PC-9 (cell line): ENCODE measurements around the gene NUDT6. TPM values are rescaled to one million over a fixed set of nuclear protein-coding genes. Genes with fewer than 3 reads are reported as not detected.

ENCODE experiments used
- BruUV-seq: library from RNA; stranded (reverse); fragments of 400-500 nt; replicated peaks from 2 replicates; lab custom pipeline; 2021; lab: Mats Ljungman, UMichigan
- CTCF ChIA-PET: fragments of 300-600 bp; sonication (Branson Sonifier 250); formaldehyde crosslinking; loops from one replicate; lab custom pipeline; 2022; ENCODE audit warnings: antibody characterized with exemption; lab: Charles Lee
- POLR2A ChIA-PET: fragments of 300-600 bp; sonication (Branson Sonifier 250); formaldehyde crosslinking; loops from one replicate; lab custom pipeline; 2022; ENCODE audit warnings: antibody characterized with exemption; ENCODE audit not compliant: unreplicated experiment; lab: Charles Lee
- DNase-seq, 2 experiments: peaks; one replicate each; pipeline versions ENCODE4 v3.0.0 to v3.0.0-alpha.2; 2015 to 2022; ENCODE audit warnings: mixed read lengths in 1 of 2
- H2AFZ ChIP-seq: fragments of 200-600 bp; sonication (generic); 2 replicates; pipeline ENCODE4 v1.8.1; 2017; ENCODE audit warnings: antibody characterized with exemption
- H3F3A ChIP-seq: fragments of 200-600 bp; sonication (generic); 2 replicates; pipeline ENCODE4 v1.8.1; 2017; ENCODE audit warnings: antibody characterized with exemption, mild to moderate bottlenecking, low read depth; ENCODE audit not compliant: insufficient read depth
- H3K27ac ChIP-seq: fragments of 200-600 bp; sonication (generic); 2 replicates; pipeline ENCODE4 v1.6.1; 2016; ENCODE audit warnings: mixed run types
- H3K27me3 ChIP-seq: fragments of 200-600 bp; sonication (generic); 2 replicates; pipeline ENCODE4 v1.6.1; 2016; ENCODE audit warnings: low read depth, mixed run types; ENCODE audit not compliant: insufficient read depth
- H3K36me3 ChIP-seq: fragments of 200-600 bp; sonication (generic); 2 replicates; pipeline ENCODE4 v1.6.1; 2016; ENCODE audit warnings: low read depth, mixed run types
- H3K4me1 ChIP-seq: fragments of 200-600 bp; sonication (generic); replicated peaks from 2 replicates; pipeline ENCODE4 v1.6.1; 2016; ENCODE audit warnings: mixed run types; ENCODE audit not compliant: insufficient read depth
- H3K4me2 ChIP-seq: fragments of 200-600 bp; sonication (generic); 2 replicates; pipeline ENCODE4 v1.6.1; 2017; ENCODE audit warnings: mixed run types
- H3K4me3 ChIP-seq: fragments of 200-600 bp; sonication (generic); 2 replicates; pipeline ENCODE4 v1.6.1; 2016; ENCODE audit warnings: mixed run types
- H3K79me2 ChIP-seq: fragments of 200-600 bp; sonication (generic); 2 replicates; pipeline ENCODE4 v1.6.1; 2017; ENCODE audit warnings: low read depth, mixed run types
- H3K9me2 ChIP-seq: fragments of 200-600 bp; sonication (generic); 2 replicates; pipeline ENCODE4 v1.8.1; 2017; ENCODE audit warnings: mild to moderate bottlenecking; ENCODE audit not compliant: insufficient read depth
- H3K9me3 ChIP-seq: fragments of 200-600 bp; sonication (generic); 2 replicates; pipeline ENCODE4 v1.8.1; 2016; ENCODE audit warnings: low read depth; ENCODE audit not compliant: insufficient read depth
- H4K20me1 ChIP-seq: fragments of 200-600 bp; sonication (generic); 2 replicates; pipeline ENCODE4 v1.8.1; 2017; ENCODE audit not compliant: insufficient read depth
- EZH2 ChIP-seq: fragments of 200-600 bp; sonication (generic); IDR thresholded peaks from 2 replicates; pipeline ENCODE4 v1.8.0; 2017; ENCODE audit warnings: antibody characterized with exemption, low read depth
- intact Hi-C: fragments of 100-400 bp; cut with micrococcal nuclease; formaldehyde crosslinking; loops from one replicate; pipeline ENCODE4 v1.10.0; 2022; ENCODE audit not compliant: unreplicated experiment
- total RNA-seq: library from RNA; stranded (reverse); gene quantifications from 2 replicates; pipeline ENCODE4 v1.2.3, GENCODE V29; 2021
- TF ChIP-seq, protein P1 (sequence below): fragments of 200-600 bp; sonication (generic); conservative IDR thresholded peaks from 2 replicates; pipeline ENCODE4 v1.6.1; 2017; ENCODE audit warnings: mixed run types, antibody characterized with exemption, mild to moderate bottlenecking, moderate library complexity

Gene NUDT6
- total RNA-seq, 1 experiment from 2014 or later, result 13.8 TPM

DNA sequence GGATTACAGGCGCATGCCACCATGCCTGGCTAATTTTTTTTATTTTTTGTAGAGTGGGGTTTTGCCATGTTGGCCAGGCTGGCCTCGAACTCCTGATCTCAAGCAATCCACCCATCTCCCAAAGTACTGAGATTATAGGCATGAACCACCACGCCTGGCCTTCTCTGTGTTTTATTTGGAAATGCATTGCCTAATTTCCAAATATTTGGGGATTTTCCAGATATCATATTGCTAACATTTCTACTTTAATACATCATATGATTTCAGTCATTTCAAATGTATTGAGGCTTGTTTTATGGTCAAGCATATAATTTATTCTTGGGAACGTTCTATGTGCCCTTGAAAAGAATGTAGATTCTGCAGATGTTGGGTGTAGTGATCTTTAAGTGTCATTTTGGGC is 57.0 kb downstream of the NUDT6 start:
- intact Hi-C loops, result no loop called here
- no peak for DNase-seq
- H3K9me3 ChIP-seq, result no peaks in the 10 kb centered on the region

DNA sequence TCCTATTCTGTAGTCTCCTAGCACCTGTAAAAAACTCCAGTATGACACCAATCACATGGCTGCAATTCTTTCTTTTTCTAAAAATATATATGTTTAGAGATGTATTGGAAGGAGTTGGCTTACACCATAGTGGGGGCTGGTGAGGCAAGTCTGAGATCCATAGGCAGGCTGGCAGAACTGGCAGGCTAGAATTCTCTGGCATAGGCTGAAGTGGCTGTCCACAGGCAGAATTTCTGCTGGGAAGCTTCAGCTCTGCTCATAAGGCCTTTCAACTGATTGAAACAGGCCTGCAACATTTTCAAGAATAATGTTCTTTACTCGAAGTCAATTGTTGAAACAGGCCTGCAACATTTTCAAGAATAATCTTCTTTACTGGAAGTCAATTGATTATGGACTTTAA is 58.8 kb downstream of the NUDT6 start:
- CTCF ChIA-PET, result no interaction called here
- POLR2A ChIA-PET, result no interaction called here
- BruUV-seq, result no TSS peak
- Histone ChIP-seq H3K27ac (no peak overlapping the region), H3K4me1 (no peaks in the 10 kb centered on the region), H3F3A (no peaks in the 10 kb centered on the region), H2AFZ (no peak overlapping the region), H3K36me3 (no peaks in the 10 kb centered on the region), H3K9me3 (no peaks in the 10 kb centered on the region), H3K4me2 (no peak overlapping the region), H3K79me2 (no peaks in the 10 kb centered on the region), H3K27me3 (no peaks in the 10 kb centered on the region), H3K9me2 (no peaks in the 10 kb centered on the region; the same call in none of the 2 replicates), H3K4me3 (no peak overlapping the region), H4K20me1 (no peaks in the 10 kb centered on the region)
- TF ChIP-seq, protein P1, sequence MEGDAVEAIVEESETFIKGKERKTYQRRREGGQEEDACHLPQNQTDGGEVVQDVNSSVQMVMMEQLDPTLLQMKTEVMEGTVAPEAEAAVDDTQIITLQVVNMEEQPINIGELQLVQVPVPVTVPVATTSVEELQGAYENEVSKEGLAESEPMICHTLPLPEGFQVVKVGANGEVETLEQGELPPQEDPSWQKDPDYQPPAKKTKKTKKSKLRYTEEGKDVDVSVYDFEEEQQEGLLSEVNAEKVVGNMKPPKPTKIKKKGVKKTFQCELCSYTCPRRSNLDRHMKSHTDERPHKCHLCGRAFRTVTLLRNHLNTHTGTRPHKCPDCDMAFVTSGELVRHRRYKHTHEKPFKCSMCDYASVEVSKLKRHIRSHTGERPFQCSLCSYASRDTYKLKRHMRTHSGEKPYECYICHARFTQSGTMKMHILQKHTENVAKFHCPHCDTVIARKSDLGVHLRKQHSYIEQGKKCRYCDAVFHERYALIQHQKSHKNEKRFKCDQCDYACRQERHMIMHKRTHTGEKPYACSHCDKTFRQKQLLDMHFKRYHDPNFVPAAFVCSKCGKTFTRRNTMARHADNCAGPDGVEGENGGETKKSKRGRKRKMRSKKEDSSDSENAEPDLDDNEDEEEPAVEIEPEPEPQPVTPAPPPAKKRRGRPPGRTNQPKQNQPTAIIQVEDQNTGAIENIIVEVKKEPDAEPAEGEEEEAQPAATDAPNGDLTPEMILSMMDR, result no peak
- no peak for TF ChIP-seq EZH2
- intact Hi-C loops, result no loop called here
- DNase-seq, result no peak

More for the DNA sequence above, 57.0 kb downstream of the NUDT6 start:
- H3K4me1 ChIP-seq, result no peaks in the 10 kb centered on the region
- no peaks in the 10 kb centered on the region for H4K20me1 ChIP-seq
- ChIA-PET CTCF (no interaction called here), POLR2A (no interaction called here)
- BruUV-seq, result no TSS peak
- no peak overlapping the region for H3K27ac ChIP-seq
- no peak overlapping the region for H3K4me2 ChIP-seq
- TF ChIP-seq, protein P1, result no peak
- no peak for TF ChIP-seq EZH2
- no peak overlapping the region for H3K4me3 ChIP-seq
- no peak overlapping the region for H2AFZ ChIP-seq
- H3F3A ChIP-seq, result no peaks in the 10 kb centered on the region
- H3K36me3 ChIP-seq, result no peaks in the 10 kb centered on the region
- no peaks in the 10 kb centered on the region for H3K27me3 ChIP-seq
- no peaks in the 10 kb centered on the region; the same call in none of the 2 replicates for H3K9me2 ChIP-seq
- no peaks in the 10 kb centered on the region for H3K79me2 ChIP-seq

DNA sequence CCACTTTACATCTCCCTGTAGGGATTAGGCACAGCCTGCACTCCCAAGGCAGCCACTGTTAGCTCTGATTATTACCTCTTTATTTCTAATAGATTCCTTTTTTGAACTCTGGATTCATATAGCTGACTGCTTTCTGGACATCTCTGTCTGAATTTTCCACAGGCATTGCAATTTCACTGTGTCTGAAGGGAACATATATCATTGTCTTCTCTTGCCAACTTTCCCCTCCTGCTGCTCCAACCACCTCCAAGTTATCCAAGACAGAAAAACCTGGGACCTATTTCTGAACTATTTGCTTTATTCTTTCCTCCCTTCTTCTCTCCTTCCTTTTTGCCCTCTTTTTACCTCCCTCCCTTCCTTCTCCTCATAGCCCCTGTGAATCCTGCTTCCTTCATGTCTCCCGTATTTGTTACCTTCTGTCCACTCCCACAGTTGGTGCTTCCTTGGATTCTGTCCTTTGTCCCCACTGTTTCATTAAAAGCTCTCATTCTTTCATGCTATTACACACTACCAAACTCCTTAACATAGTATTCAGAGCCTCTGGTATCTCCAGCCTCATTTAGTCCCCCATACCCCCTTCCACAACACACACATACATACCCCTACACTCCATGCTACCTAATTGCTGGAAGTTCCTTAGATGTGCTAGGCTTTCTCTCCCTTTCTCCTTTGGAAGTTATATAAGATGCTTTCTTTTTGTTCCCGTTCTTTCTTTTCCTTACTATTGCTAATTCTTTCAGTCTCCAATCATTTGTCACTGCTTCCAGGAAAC is 61.0 kb downstream of the NUDT6 start:
- DNase-seq, result peak in 1 of 2 experiments; percentile 21
- no peaks in the 10 kb centered on the region for H3K27me3 ChIP-seq
- intact Hi-C loops, result no loop called here
- TF ChIP-seq, protein P1, result no peak
- no peak for TF ChIP-seq EZH2
- no peak overlapping the region for H3K4me2 ChIP-seq
- no peaks in the 10 kb centered on the region for H4K20me1 ChIP-seq
- H3F3A ChIP-seq, result no peaks in the 10 kb centered on the region
- BruUV-seq, result no TSS peak
- H3K9me2 ChIP-seq, result no peaks in the 10 kb centered on the region; the same call in none of the 2 replicates
- no peaks in the 10 kb centered on the region for H3K79me2 ChIP-seq
- H3K4me3 ChIP-seq, result no peak overlapping the region
- no peak overlapping the region for H3K27ac ChIP-seq
- H2AFZ ChIP-seq, result no peak overlapping the region
- H3K9me3 ChIP-seq, result no peaks in the 10 kb centered on the region
- ChIA-PET CTCF (no interaction called here), POLR2A (no interaction called here)
- H3K36me3 ChIP-seq, result no peaks in the 10 kb centered on the region
- no peaks in the 10 kb centered on the region for H3K4me1 ChIP-seq
